Suprapubic skin (tissue), 3 donors: ENCODE measurements around the gene WDFY4.

Source experiments
- CTCF ChIP-seq, 2 donors: fragments of 200-600 bp in 1 of 2; fragments of 450-650 bp in 1 of 2; sonication (generic) in 1 of 2; IDR thresholded peaks; one replicate each; pipeline ENCODE4 v1.5.1; 2016 to 2019; ENCODE audit warnings: antibody characterized with exemption in 2 of 2, mild to moderate bottlenecking in 1 of 2, moderate library complexity in 1 of 2
- POLR2AphosphoS5 ChIP-seq, 3 donors: sonication (generic); formaldehyde crosslinking; IDR thresholded peaks; one replicate each; pipeline ENCODE4 v1.6.1; 2017; ENCODE audit warnings: antibody characterized with exemption in 3 of 3

- TF ChIP-seq CTCF (IDR thresholded peaks at IDR 0.05) (no peak), POLR2AphosphoS5 (IDR thresholded peaks at IDR 0.05) (no peak)
These were observed 259.5 kb downstream of the WDFY4 start for GRCh38 chr10:48944171-48944570.
